SKM-1 treated with dmso at 0.1 percent for 144 hours (cell line): ENCODE data around the gene SATL1.
"Not testable (repeated sequence)": the region's sequence is repeated elsewhere in the genome, so short reads cannot be mapped to it uniquely, and the experiment has no call there.

Source experiments
- DNase-seq: peaks from one replicate; lab custom pipeline; 2025; ENCODE audit not compliant: unreplicated experiment; lab: John Stamatoyannopoulos, UW

Gene SATL1, protein sequence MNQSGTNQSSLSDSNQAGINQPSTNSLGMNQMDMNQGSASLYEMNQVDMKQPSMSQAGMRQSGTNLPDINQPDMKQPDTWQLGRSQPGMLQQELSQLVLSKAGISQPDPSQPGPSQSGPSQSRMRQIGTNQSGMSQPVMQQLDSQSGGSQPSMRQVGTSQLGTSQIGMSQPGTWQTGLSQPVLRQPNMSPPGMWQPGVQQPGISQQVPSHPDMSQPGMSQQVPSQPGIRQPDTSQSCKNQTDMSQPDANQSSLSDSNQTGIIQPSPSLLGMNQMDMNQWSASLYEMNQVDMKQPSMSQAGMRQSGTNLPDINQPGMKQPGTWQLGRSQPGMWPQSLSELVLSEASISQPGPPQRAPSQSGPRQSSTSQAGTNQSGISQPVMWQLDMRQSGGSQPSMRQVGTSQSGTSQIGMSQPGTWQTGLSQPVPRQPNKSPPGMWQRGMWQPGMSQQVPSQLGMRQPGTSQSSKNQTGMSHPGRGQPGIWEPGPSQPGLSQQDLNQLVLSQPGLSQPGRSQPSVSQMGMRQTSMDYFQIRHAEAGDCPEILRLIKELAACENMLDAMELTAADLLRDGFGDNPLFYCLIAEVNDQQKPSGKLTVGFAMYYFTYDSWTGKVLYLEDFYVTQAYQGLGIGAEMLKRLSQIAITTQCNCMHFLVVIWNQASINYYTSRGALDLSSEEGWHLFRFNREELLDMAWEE

DNA sequence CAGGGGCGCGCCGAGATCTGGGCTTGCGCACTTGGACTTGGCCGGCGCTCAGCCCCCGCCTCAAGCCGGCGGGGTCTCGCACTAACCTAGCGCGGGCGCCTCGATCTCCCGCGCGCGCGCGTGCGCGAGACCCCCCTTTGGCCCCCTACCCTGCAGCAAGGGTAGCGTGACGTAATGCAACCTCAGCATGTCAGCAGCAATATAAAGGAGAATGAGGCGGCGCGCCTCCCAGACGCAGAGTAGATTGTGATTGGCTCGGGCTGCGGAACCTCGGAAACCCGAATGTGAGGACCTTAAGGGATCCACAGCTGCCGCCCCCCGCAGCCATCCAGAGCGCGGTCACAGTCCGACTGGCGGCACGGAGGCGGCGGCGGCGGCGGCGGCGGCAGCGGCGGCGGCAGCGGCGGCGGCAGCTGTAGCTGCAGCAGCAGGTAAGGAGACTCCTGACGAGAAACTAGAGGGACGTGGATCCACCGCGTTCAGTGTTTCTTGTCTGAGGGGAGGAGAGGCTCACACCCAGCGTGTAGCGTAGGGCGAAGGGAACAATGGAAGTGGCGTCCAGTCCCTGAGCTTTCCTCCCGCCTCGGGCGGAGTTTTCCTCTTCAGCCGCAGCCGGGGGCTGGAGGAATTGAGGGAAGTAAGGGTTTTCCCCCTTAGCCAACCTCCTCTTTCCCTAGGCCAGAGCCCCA, at the start of gene SATL1, which contains the start of gene ZNF711:
Gene SATL1, minus strand, starts transcription at position 19 of the 689 bp plus-strand sequence. CDS start 134,811 bp downstream, outside the sequence.
Gene ZNF711, plus strand, starts transcription at position 231 of the 689 bp plus-strand sequence. CDS start 3,582 bp downstream, outside the sequence.
- peak; percentile 16 for DNase-seq

DNA sequence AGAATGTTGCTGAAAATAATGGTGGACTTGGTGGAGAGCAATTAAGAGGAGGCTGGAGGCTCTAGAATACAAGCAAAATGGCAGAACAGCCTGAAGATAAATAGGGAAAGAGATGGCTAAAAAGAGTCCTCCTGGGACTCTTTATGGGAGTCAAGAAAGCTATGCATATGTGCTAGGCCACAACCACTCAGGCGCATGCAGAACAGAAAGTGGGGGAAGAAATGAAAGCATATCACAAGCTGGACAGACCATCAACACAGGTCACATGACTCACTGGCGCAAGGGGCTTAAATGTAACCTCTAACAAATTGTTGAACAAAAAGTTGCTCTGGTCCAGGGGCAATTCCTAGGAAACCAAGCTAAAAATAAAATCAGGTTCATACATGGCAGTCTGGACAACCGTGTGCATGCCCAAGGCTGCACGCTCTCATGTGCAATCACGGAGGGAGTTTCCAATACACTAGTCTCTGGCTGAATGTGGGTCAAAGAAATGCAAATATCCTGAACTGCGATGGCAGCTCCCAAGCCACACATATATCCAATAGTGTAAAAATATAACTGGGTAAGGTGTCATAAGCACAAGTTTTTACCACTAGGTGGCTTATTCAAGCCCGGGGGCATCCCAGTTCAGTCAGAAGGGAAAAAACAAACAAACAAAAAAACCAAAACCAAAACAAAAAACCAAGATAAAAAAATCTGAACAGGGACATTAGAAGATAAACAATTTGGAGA, 45.6 kb upstream of the SATL1 start:
- no peak for DNase-seq

DNA sequence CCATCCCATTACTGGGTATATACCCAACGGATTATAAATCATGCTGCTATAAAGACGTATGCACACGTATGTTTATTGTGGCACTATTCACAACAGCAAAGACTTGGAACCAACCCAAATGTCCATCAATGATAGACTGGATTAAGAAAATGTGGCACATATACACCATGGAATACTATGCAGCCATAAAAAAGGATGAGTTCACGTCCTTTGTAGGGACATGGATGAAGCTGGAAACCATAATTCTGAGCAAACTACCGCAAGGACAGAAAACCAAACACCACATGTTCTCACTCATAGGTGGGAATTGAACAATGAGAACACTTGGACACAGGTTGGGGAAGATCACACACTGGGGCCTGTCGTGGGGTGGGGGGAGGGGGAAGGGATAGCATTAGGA, 41.7 kb upstream of the SATL1 start:
- not testable (repeated sequence) for DNase-seq

DNA sequence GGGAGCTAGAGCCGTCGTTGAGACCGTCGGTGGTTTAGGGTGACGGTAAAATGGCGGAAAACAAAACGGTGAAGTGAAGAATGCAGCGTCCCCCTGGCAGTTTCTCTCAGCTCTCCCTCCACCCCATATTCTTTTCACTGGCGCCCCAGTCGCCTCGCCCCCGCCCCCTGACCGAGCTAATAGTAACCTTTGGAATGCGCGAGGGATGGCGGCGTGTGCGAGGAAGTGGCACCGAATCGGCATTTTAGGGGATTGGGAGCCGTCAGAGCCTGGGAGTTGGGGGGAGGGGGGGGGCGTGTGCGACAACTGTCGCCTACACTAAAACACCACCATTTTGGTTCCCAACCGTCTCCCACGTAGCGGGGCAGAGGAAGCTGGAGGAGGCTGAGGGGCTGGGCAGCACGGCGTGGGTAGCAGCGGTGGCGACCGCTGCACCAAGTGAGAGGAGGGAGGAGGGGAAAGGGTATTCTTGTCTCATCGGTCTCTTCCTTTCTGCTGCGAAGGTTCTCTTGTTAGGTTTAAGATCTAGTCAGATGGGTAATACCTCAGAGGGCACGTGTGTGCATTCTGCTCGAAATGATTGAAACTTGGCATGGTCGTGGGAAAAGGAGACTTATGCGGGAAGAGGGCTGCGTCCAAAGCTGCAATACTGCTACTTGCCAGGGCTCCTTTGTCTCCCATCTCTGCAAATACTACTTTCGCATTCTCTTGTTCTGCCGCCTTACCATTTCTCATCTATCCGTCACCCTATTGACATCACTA, 1.1 kb upstream of the SATL1 start:
- DNase-seq: no peak

DNA sequence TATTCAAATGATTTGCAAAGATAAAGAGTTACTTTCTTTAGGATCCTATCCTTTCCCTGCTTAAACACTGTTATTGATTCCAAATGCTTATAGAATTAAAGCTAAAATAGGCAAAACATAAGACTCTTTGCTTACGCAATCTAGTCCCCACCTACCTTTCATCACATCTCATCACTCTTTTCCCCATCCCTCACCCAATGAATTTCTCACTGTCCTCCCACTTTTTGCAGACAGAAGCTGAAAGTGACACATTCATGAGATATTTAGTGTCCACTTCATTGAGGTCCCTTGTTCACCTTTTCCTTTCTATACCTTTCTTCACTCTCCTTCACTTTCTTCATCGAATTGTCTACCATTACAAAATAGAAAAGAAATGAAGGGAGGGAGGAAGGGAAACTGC, 424 bp downstream of the SATL1 start:
- DNase-seq: no peak

DNA sequence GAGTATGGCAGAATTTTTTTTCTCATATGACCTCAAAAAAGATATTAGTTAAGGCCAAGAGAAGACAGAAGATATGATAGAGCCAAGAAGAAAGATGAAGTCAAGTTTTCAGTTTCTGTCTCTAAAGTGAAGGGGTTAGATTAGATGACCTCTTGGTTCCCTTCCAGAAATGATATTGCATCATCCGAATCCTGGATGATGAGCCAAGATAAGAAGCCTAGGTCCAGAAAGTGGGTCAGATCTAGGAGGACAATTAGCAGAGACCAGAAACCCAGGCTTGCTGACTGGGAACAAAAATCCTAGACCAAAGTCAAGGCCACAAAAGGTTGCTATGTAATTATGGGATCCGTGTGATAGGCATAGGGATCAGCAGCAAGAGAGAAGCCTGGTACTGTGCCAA, 20.2 kb downstream of the SATL1 start:
- no peak for DNase-seq

DNA sequence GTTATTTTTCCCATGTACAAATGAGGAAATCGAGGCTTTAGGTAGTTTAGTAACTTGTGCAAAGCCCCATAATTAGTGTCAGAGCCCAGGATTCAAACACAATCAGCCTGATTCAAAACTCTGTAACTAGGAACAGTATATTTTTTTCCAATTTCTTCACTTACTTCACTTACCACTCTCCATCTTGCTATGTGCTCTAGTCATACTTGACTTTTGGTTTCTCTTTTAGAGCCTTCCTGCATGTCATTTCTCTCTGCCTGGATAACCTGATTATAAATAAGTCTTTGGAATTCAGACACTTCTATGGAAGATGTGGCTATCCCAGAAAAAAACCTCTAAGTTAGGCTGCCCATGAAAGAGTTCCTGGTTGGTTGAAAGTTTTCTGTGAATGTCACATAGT, 22.2 kb downstream of the SATL1 start:
- DNase-seq: no peak

DNA sequence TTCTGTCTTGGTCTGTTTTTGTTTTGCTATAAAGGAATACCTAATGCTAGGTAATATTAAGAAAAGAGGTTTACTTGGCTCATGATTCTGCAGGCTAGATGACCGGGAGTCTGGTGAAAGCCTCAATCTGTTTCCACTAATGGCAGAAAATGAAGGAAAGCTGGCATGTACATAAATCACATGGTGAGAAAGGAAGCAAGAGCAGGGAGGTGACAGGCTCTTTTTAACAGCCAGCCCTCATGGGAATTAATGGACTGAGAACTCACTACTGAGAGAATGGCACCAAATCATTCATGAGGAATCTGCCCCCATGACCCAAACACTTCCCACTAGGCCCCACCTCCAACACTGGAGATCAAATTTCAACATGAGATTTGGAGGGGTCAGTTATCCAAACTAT, 27.6 kb downstream of the SATL1 start:
- DNase-seq: no peak

DNA sequence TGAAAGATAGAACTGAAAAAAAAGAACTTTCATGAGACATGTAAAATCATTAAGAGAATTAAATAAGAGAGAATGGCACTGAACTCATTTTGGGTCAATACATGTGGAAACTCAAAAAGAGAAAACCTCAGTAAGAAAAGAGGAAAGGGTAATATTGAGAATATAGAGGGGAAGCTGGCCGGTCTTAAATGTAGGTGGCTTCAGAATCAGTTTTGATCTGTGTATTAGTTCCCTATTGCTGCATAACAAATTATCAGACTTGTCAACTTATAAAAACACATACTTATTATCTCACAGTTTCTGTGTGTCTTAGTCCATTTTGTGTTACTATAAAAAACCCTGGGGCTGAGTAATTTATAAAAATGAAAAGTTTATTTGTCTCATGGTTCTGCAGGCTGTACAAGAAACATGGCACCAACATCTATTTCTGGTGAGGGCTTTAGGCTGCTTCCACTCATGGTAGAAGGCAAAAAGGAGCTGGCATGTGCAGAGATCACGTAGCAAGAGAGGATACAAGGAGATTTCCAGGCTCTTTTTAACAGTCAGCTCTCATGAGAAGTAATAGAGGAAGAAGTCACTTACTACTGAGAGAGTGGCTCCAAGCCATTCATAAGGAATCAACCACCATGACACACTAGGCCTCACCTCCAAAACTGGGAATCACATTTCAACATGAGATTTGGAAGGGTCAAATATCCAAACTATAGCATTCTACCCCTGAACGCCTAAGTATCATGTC, 29.6 kb downstream of the SATL1 start:
- no peak for DNase-seq

DNA sequence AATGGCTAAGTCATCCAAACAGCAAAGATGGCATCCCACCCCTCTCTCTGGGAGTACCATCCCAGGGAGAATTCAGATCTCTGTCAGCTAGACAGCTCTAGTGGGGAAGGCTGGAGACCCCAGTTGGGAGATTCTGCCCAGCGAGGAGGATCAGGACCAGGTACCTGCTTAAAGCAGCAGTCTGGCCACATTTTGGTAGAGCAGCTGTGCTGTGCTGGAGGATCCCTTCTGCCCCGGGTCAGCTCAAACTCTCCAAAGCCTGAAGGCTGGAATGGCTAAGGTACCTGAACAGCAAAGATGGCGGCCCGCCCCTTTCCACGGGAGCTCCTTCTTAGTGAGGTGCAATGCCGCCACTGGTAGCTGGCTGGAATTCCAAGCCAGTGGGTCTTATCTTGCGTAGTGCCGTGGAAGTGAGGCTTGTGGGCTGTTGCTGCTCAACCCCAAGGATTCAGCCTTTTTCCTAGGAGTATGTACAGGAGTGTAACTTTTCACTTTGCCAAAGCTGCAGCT, 40.1 kb downstream of the SATL1 start:
- no peak for DNase-seq

DNA sequence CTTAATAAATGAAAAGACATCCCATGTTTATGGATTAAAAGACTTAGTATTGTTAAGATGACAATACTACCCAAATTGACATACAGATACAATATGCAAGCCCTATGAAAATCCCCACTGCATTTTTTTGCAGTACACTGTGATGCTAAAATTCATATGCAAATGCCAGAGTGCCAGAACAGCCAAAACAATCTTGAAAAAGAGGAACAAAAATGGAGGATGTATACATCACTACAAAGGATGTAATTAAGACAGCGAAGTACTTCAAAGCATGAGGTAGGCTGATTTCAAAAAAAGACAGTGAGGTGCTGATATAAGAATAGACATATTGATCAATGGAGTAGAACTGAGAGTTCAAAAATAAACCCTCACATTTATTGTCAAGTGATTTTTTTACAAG, 47.3 kb downstream of the SATL1 start:
- DNase-seq: no peak

DNA sequence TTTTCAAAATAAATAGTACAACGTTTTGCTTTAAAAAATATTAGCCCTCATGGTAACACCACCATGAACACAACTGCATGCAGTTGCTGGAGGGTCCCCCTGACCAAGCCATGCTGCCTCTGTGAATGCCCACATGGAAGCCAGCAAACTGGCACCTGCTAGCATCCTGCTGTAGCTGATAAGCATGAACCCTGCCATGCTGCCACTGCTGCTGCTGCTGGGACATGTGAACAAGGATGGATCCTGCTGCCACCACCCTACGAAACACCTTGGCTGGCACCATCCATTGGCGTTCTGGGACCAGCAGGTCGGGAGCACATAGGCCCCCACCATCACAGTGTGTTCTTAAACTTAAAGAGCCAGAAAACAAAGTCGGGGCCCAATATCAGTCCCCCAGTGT, 83.9 kb downstream of the SATL1 start:
- no peak for DNase-seq

DNA sequence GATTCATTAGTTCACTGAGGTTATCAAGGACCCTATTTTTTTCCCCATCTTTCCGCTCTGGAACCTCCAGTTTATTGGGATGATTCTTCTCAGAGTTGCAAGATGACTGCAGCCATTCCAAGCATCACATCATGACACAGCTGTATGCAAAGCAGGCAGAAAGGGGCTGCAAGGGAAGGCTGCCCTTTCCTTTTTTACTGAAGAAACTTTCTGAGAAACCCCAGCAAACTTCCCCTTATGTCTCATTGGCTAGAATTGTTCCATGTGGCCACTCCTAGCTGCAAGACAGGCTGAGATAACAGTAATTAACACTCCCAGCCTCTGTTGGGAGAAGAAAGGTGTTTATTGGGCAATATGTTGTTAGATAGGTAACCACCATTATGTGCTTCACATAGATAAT, 102.6 kb downstream of the SATL1 start:
- DNase-seq: no peak

DNA sequence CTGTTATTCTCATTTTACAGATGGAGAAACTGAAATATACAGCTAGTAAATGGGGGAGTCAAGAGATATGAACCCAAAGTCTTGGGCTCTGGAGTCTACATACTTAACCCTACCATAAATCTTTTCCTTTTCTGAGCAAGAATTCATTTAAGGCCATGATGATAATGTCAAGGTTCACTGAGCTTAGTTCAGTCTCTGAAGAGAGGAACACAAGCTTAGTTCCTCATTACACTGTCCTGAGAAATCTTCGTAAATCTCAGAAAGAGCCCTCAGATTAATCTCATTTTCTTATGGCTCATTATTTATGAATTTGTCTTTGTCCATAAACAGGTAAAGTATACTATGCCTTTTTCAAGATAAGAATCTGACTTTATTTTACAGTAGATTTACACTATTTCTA, 104.2 kb downstream of the SATL1 start:
- DNase-seq: no peak

DNA sequence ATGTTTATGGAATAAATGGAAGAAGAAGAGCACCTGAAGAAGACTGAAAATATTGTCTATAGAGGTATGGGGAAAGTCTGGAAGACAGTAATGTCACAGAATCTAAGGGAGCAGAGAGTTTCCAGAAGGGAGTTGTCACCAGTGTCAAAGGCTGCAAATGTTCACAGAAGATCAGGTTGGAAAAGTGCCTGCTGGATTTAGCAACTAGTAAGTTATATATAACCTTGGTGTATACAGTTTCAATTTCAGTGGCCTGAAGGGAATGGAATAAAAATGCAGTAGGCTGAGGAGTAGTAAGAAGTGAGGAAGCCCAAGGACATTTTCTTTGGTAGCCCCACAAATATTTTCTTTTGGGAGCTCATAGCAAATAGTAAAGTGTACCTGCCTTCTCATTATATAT, 107.2 kb downstream of the SATL1 start:
- DNase-seq: no peak

DNA sequence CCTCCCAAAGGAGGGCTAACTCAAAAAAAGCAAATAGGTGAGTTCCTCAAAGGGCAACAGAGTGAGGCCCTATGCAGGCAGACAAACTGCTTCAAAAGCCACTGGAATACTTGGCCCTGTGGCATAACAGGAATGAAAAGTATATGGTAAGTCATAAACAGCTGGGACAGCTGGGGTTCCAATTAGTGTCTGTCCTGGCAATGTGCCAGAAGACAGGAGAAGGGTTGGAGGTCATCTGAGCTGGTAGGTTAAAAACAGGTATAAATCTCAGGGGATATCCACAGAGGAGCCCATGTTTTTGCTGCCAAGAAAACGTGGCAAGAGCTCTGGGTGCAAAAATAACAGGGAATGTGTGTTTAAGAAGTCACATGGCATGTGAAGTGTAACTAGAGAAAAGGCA, 128.3 kb downstream of the SATL1 start:
- DNase-seq: no peak

DNA sequence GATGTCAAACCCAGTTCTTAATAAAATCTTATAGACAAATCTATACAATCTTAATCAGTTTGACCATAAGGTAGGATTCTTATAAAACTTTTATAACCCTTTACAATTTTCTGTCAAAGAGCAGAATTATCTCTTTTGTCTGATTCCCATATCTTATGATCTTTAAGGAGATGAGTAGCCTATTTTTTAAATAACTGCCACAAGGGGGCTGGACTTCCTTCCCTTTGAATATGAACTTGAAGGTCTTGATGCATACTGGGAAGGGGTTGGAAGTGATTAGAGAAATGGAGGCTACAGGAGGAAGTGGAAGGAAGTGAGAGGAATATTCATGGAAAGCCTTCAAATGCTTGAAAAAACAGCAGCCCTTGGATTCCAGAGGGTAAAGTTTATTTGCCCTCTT, 128.8 kb downstream of the SATL1 start:
- DNase-seq: no peak

DNA sequence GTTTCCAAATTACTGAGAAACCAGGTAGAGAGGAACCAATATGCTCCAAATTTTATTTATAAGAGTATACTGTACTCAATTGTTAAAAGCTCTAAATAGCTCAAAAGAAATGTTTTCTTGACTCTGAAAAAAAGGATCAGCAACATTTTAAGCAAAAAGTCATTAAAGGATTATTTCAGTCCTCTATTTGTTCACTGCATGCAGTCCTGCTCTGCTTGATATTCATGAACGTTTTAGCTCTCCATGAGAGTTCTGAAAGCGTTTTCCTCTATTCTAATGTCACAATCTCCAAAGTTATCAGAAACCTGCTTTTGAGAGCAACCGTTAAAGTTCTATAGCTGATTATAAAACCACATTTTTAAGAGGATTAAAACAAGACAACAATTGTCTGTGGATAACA, 129.4 kb downstream of the SATL1 start:
- DNase-seq: no peak

DNA sequence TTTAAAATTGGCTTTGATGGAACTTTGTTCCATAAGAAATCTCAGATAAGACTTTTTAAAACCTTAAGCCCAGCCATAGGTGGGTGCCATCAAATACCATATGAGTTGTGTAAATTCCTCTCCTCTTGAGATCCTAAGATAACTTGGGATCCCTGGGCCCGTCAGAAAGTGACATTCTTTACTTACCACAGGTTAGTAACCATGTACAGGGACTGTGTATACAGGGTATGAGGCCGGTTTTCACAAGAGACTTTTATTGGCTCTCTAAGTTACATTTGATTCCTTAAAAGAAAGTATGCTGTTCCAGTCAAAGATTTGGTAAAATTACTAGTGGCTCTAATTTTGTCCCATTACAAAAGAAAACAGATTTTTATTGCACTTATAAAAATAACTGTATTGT, 129.8 kb downstream of the SATL1 start:
- no peak for DNase-seq

DNA sequence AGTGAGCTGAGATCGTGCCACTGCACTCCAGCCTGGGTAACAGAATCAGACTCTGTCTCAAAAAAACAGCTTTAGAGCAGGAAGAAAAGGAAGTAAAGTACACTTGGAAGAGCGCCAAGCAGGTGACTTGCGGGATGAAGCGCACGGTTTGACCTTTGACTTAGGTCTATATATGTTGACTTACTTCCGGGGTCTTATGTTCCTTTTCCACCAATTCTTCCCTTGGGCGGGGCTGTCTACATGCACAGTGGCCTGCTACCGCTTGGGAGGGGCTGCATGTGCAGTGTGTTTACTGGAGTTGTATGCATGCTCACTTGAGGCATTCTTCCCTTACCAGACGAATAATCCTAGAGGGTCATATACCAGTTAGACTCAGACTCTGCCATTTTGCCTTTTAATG, 131.3 kb downstream of the SATL1 start:
- no peak for DNase-seq
